SH-SY5Y (cell line): ENCODE results near the gene CYFIP2.

Experiments used
- GATA2 ChIP-seq: IDR thresholded peaks from 2 replicates; pipeline ENCODE4 v1.6.1; 2011; ENCODE audit warnings: mild to moderate bottlenecking, low read depth, low read length
- GATA3 ChIP-seq: IDR thresholded peaks from 2 replicates; pipeline ENCODE4 v1.6.1; 2011; ENCODE audit warnings: low read depth, mild to moderate bottlenecking, low read length, moderate library complexity

DNA sequence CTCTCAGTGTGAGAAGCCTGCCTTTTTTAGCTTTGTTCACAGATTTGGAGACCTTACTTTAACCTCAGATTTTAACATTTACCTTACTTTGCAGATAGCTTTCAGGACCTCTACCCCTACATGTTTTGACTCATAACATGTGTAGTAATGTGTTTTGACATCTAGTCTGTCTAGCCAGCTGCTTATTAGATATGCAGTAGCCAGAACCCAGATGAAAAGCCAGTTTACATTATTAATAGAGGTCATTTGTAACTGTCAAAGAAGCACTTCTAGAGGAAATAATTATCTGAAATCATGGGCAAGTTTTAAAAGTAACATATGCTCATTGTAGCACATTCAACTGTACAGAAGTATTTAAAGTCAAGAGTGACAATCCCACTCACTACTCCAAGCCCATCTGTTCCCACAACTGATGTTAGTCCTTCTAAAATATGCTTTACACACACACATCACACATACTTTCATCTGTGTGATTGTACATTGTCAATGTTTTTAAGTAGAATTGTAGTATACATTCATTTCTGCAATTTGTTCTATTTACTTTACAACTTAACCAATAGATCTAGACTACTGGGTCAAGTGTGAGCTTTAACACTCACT is 122.3 kb downstream of the CYFIP2 start:
- TF ChIP-seq GATA2, result no peak
- 0 out of 2 replicates have a peak, but pooled peaks have one; percentile 33 for TF ChIP-seq GATA3
